Activated B cell treated with CpG ODN at 0.5 μM for 24 hours (primary cell): ENCODE measurements around the gene ERMARD. TPM values are rescaled to one million over a fixed set of nuclear protein-coding genes. Genes with fewer than 3 reads are reported as not detected.

Experiments used
- ATAC-seq: fragments of 200-7000 bp; cut with Tn5 transposase; one replicate; pipeline ENCODE4 v1.10.0; 2021; ENCODE audit warnings: low read depth, mild to moderate bottlenecking, moderate library complexity
- CTCF ChIA-PET: fragments of 350-600 bp; sonication (Branson Sonifier 250); formaldehyde crosslinking; loops from one replicate; lab custom pipeline; 2021; ENCODE audit warnings: antibody characterized with exemption; lab: Charles Lee
- POLR2A ChIA-PET: fragments of 350-600 bp; sonication (Branson Sonifier 250); formaldehyde crosslinking; loops from one replicate; lab custom pipeline; 2021; ENCODE audit warnings: antibody characterized with exemption; lab: Charles Lee
- DNase-seq: peaks from one replicate; pipeline ENCODE4 v3.0.0; 2022
- H3K27ac Mint-ChIP-seq: one replicate; pipeline ENCODE4 v1.8.0; 2020; ENCODE audit warnings: mixed read lengths
- H3K27me3 Mint-ChIP-seq: one replicate; pipeline ENCODE4 v1.8.0; 2021; ENCODE audit warnings: mixed read lengths
- H3K36me3 Mint-ChIP-seq: one replicate; pipeline ENCODE4 v1.8.0; 2021; ENCODE audit warnings: low read depth, mixed read lengths
- H3K4me1 Mint-ChIP-seq: one replicate; pipeline ENCODE4 v1.8.0; 2021; ENCODE audit warnings: mixed read lengths
- H3K4me3 Mint-ChIP-seq: one replicate; pipeline ENCODE4 v1.8.0; 2020; ENCODE audit warnings: mild to moderate bottlenecking, mixed read lengths
- H3K9me3 Mint-ChIP-seq: one replicate; pipeline ENCODE4 v1.8.0; 2020; ENCODE audit warnings: mixed read lengths
- intact Hi-C: fragments of 100-400 bp; cut with micrococcal nuclease; formaldehyde crosslinking; loops from one replicate; pipeline ENCODE4 v1.15.1; 2024
- total RNA-seq: library from RNA; stranded (reverse); gene quantifications from 2 replicates; pipeline ENCODE4 v1.2.3, GENCODE V29; 2022
- TF ChIP-seq, protein P1 (sequence below): fragments of 200-600 bp; IDR thresholded peaks from one replicate; pipeline ENCODE4 v1.8.0; 2022; ENCODE audit warnings: antibody characterized with exemption, mild to moderate bottlenecking

ERMARD gene
- total RNA-seq, 1 donor from 2014 or later: 45.4 TPM

DNA sequence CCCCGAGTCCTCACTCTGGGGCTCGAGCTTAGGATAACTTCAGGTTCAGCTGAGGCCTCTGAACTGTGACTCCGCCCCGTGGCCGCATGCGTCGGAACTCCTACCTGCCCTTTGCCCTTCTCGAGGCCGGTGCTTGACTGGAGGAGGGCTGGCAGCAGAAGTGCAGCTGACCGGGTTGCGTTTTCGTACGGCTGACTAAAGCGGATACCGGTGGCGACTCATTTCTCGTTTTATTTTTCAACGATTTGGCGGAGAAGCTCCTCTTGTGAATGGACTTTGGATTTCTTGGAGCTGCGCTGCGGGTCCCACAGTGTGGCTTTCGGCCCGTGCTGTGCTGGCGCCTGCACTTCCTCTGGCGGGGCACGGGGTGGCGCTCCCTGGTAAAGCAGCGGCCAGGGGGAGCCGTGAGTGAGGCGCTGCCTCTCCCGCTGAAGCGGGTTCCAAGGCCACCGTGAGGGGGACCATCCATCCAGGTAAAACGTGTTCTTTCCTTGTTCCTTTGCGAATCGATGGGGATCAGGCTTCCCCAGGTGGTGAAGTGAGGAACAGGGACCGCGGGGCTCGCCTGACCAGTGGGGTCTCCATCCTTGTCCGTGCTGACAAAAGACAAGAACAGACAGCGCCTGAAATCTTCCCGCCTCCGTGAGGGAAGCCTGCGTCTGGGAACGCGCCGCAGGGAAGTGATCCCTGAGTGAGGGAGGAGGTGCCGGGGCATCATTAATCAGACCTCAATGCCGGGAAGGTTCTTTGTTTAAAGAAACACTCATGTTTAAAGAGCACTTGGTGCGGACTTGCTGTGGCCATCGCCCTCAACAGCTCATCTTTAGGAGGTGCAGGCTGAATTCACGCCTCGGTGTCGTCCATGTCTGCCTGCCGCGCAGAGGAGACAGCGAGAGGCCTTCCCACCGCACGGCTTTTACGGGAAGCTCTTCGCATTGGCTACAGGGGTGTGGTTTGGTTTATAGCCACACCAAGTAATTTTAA is 38.8 kb downstream of the ERMARD start:
- peak; percentile 65 for DNase-seq
- Mint-ChIP-seq H3K4me1 (peaks cover 10% of the 10 kb centered on the region), H3K4me3 (peak overlapping the region; percentile 85), H3K27ac (no peak overlapping the region), H3K9me3 (no peaks in the 10 kb centered on the region), H3K36me3 (no peaks in the 10 kb centered on the region), H3K27me3 (peaks cover 35% of the 10 kb centered on the region)
- CTCF ChIA-PET: interaction anchor here (0.6 to 4.0 kb wide), 17 partner anchors 8 to 742 kb away, joined by 3 to 36 read pairs (median 3); no protein-coding TSS in a partner anchor
- peak; percentile 97 for ATAC-seq
- POLR2A ChIA-PET: no interaction called here
- TF ChIP-seq, protein P1, sequence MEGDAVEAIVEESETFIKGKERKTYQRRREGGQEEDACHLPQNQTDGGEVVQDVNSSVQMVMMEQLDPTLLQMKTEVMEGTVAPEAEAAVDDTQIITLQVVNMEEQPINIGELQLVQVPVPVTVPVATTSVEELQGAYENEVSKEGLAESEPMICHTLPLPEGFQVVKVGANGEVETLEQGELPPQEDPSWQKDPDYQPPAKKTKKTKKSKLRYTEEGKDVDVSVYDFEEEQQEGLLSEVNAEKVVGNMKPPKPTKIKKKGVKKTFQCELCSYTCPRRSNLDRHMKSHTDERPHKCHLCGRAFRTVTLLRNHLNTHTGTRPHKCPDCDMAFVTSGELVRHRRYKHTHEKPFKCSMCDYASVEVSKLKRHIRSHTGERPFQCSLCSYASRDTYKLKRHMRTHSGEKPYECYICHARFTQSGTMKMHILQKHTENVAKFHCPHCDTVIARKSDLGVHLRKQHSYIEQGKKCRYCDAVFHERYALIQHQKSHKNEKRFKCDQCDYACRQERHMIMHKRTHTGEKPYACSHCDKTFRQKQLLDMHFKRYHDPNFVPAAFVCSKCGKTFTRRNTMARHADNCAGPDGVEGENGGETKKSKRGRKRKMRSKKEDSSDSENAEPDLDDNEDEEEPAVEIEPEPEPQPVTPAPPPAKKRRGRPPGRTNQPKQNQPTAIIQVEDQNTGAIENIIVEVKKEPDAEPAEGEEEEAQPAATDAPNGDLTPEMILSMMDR: peak; percentile 36
- intact Hi-C loops: loop anchor here (1.0 to 5.0 kb wide), 5 partner anchors 41 to 893 kb away; no protein-coding TSS in a partner anchor

DNA sequence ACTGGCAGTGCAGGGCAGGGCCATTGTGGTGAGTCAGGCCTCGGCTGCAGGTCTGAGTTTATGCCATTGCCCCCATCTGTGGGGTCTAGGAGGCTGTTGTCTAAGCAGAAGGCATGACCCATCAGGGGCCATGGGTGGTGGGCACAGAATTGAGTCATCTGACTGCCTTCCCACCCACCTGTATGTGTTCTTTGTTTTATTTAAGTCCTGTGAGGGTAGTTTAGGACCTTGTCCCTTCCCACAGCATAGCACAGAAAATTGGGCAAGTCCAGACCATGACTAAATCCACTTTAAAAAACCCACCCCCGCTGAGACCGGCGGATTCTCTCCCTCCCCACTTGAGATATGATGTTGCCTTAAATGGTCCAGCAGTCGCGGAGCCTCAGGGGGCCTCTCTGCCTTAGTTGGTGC is 40.3 kb downstream of the ERMARD start:
- TF ChIP-seq, protein P1: no peak
- H3K27ac Mint-ChIP-seq: no peak overlapping the region
- ATAC-seq (no peak), DNase-seq (no peak)
- peaks cover 42% of the 10 kb centered on the region for H3K27me3 Mint-ChIP-seq
- intact Hi-C loops: loop anchor here (5.0 kb wide), 1 partner anchor 894 kb away; no protein-coding TSS in a partner anchor
- no peaks in the 10 kb centered on the region for H3K36me3 Mint-ChIP-seq
- POLR2A ChIA-PET: no interaction called here
- no peak overlapping the region for H3K4me3 Mint-ChIP-seq
- CTCF ChIA-PET: interaction anchor here (4.0 kb wide), 1 partner anchor 726 kb away, joined by 36 read pairs; no protein-coding TSS in a partner anchor
- H3K4me1 Mint-ChIP-seq: peaks cover 10% of the 10 kb centered on the region
- H3K9me3 Mint-ChIP-seq: no peaks in the 10 kb centered on the region

DNA sequence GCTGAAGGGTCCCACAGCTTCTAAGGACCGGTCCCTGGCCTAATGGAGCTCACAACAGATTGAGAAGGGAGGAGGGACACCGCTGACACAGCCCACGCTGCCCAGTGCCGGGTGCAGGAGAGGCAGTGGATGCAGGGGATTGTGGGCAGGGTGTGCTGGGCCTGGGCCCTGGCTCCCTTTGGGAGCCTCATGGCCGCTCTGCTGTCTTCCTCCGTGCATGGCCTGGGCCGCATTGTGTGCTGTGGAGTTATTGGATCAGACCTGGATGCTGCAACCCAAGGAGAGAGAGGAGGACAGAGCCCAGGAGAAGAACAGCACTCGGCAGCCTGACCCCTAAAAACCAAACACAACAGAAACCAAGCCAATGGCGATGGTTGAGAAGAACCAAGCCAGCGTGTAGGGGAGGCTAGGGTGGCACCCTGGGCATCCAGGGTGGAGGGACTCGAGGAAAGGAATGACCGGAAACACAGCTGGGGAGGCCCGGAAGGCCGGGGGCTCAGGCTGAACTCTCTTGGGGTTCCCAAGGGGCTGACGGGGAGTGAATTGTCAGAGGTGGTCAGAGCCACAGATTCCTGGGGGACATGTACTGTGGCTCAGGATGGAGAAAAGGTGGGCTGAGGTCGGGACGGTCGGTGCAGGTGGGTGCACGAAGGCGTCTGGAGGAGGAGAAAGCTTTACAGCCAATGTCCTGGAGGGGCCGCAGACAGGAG is 41.0 kb downstream of the ERMARD start:
- POLR2A ChIA-PET: no interaction called here
- no peaks in the 10 kb centered on the region for H3K9me3 Mint-ChIP-seq
- peaks cover 10% of the 10 kb centered on the region for H3K4me1 Mint-ChIP-seq
- H3K27me3 Mint-ChIP-seq: peaks cover 42% of the 10 kb centered on the region
- intact Hi-C loops: loop anchor here (5.0 kb wide), 1 partner anchor 895 kb away; no protein-coding TSS in a partner anchor
- ATAC-seq: no peak
- H3K27ac Mint-ChIP-seq: no peak overlapping the region
- DNase-seq: no peak
- H3K4me3 Mint-ChIP-seq: no peak overlapping the region
- TF ChIP-seq, protein P1: no peak
- CTCF ChIA-PET: interaction anchor here (1.1 kb wide), 1 partner anchor 721 kb away, joined by 3 read pairs; no protein-coding TSS in a partner anchor
- H3K36me3 Mint-ChIP-seq: no peaks in the 10 kb centered on the region

DNA sequence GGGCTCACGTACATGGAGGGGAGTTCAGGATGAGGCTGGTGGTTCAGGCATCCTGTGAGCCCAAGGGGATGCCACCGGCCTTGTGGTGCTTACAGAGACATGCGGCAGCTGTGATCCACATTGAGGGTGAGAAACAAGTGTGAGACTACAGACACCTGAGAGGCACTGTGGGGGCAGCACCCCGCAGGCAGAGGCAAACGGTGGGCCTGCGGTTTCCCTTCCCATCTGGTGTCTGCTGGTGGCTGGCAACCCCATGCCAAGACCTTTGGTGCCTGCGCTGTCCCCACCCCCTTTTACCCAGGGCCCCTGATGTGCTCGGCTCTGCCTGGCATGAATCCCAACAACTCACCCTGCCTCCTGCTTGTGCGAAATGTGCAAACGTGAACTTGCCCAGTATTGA is 42.0 kb downstream of the ERMARD start:
- no peak for DNase-seq
- Mint-ChIP-seq H3K27me3 (peaks cover 48% of the 10 kb centered on the region), H3K4me3 (no peak overlapping the region), H3K36me3 (no peaks in the 10 kb centered on the region), H3K27ac (no peak overlapping the region), H3K4me1 (peaks cover 10% of the 10 kb centered on the region), H3K9me3 (no peaks in the 10 kb centered on the region)
- TF ChIP-seq, protein P1: no peak
- POLR2A ChIA-PET: no interaction called here
- intact Hi-C loops: loop anchor here (5.0 kb wide), 1 partner anchor 896 kb away; no protein-coding TSS in a partner anchor
- CTCF ChIA-PET: interaction anchor here (1.1 kb wide), 1 partner anchor 720 kb away, joined by 3 read pairs; no protein-coding TSS in a partner anchor
- ATAC-seq: no peak
